Jurkat, Clone E6-1 (cell line): Measurements from ENCODE around the gene BASP1. TPM values are rescaled to one million over a fixed set of nuclear protein-coding genes. Genes with fewer than 3 reads are reported as not detected.
A peak's percentile ranks its signal among the peaks of the same experiment; 100 is the strongest.

Experiments
- DNase-seq: peaks from one replicate; pipeline ENCODE4 v3.0.0-alpha.2; 2011; ENCODE audit warnings: low read depth, low spot score
- H3K4me3 ChIP-seq: 2 replicates; pipeline ENCODE4 v1.5.1; 2011; ENCODE audit warnings: mild to moderate bottlenecking, low read length, control low read depth, moderate library complexity
- polyA plus RNA-seq: library from polyadenylated mRNA; unstranded; fragments of >200 nt; gene quantifications from one replicate; pipeline ENCODE4 v1.2.1, GENCODE V29; 2012; ENCODE audit warnings: missing spikeins; ENCODE audit not compliant: insufficient read length, insufficient read depth

BASP1 gene
- not detected for polyA plus RNA-seq

- no peak within 1 kb of the TSS for H3K4me3 ChIP-seq
- DNase-seq, result no peak
Observed at GRCh38 chr5:17217493-17218352, at the start of gene BASP1. Gene BASP1, plus strand, starts transcription at chr5:17217631. Its CDS starts 57,586 bp downstream, at chr5:17275217.

- no peak overlapping the region for H3K4me3 ChIP-seq
- no peak for DNase-seq
Observed at GRCh38 chr5:17169507-17169906, 47.9 kb upstream of the BASP1 start.

- no peak for DNase-seq
- no peak overlapping the region for H3K4me3 ChIP-seq
Observed at GRCh38 chr5:17172791-17173190, 44.6 kb upstream of the BASP1 start.

- DNase-seq, result no peak
- H3K4me3 ChIP-seq, result no peak overlapping the region
Observed at GRCh38 chr5:17174965-17175364, 42.5 kb upstream of the BASP1 start.

GRCh38 chr5:17177501-17178372 is 39.7 kb upstream of the BASP1 start:
- no peak for DNase-seq
- no peak overlapping the region for H3K4me3 ChIP-seq

GRCh38 chr5:17178373-17178675 is 39.1 kb upstream of the BASP1 start:
- H3K4me3 ChIP-seq, result no peak overlapping the region
- no peak for DNase-seq

GRCh38 chr5:17180330-17180843 is 37.0 kb upstream of the BASP1 start:
- H3K4me3 ChIP-seq, result no peak overlapping the region
- DNase-seq, result no peak

GRCh38 chr5:17180864-17181723 is 36.3 kb upstream of the BASP1 start:
- H3K4me3 ChIP-seq, result no peak overlapping the region
- no peak for DNase-seq

- H3K4me3 ChIP-seq, result no peak overlapping the region
- no peak for DNase-seq
Observed at GRCh38 chr5:17182494-17182893, 34.9 kb upstream of the BASP1 start.

GRCh38 chr5:17182981-17183380 is 34.5 kb upstream of the BASP1 start:
- DNase-seq, result no peak
- no peak overlapping the region for H3K4me3 ChIP-seq

GRCh38 chr5:17183831-17184230 is 33.6 kb upstream of the BASP1 start:
- no peak for DNase-seq
- no peak overlapping the region for H3K4me3 ChIP-seq

GRCh38 chr5:17184588-17184987 is 32.8 kb upstream of the BASP1 start:
- H3K4me3 ChIP-seq, result no peak overlapping the region
- no peak for DNase-seq

- DNase-seq, result no peak
- H3K4me3 ChIP-seq, result no peak overlapping the region
Observed at GRCh38 chr5:17185349-17185748, 32.1 kb upstream of the BASP1 start.

- DNase-seq, result no peak
Observed at GRCh38 chr5:17185773-17186172, 31.7 kb upstream of the BASP1 start.

GRCh38 chr5:17186256-17186655 is 31.2 kb upstream of the BASP1 start:
- no peak overlapping the region for H3K4me3 ChIP-seq
- DNase-seq, result no peak

More at GRCh38 chr5:17185773-17186172, 31.7 kb upstream of the BASP1 start:
- no peak overlapping the region for H3K4me3 ChIP-seq

GRCh38 chr5:17187011-17187785 is 30.2 kb upstream of the BASP1 start:
- no peak for DNase-seq
- no peak overlapping the region for H3K4me3 ChIP-seq

GRCh38 chr5:17187786-17188170 is 29.7 kb upstream of the BASP1 start:
- H3K4me3 ChIP-seq, result no peak overlapping the region
- DNase-seq, result no peak

- DNase-seq, result peak; percentile 68
- no peak overlapping the region for H3K4me3 ChIP-seq
Observed at GRCh38 chr5:17189381-17190036, 27.9 kb upstream of the BASP1 start.
